ENCODE results near the gene STX8. TPM values are rescaled to one million over a fixed set of nuclear protein-coding genes. Genes with fewer than 3 reads are reported as not detected.

Gene STX8
- polyA plus RNA-seq, 1 experiment: 103 TPM

GRCh38 chr17:9242497-9242881, 333.1 kb downstream of the STX8 start:
- H3K4me3 ChIP-seq (ENCODE audit: low read depth, low read length): no peak overlapping the region
- ChIA-PET CTCF (no interaction called here), POLR2A (no interaction called here)
- no peaks in the 10 kb centered on the region for H3K27me3 ChIP-seq (ENCODE audit: control insufficient read depth, insufficient read depth, low read length)
- H3K9me3 ChIP-seq (ENCODE audit: control insufficient read depth, insufficient read depth, low read length): peaks cover 2% of the 10 kb centered on the region; the same call in 1 of the 2 replicates
- no peak for DNase-seq (ENCODE audit: low read depth, low spot score)
- TF ChIP-seq CTCF (IDR thresholded peaks at IDR 0.05; ENCODE audit: low read depth, low read length): no peak
- no peak overlapping the region for H3K27ac ChIP-seq (ENCODE audit: low read depth, low read length)

- Histone ChIP-seq H3K9me3 (ENCODE audit: control insufficient read depth, insufficient read depth, low read length) (peaks cover 4% of the 10 kb centered on the region; the same call in 1 of the 2 replicates), H3K27me3 (ENCODE audit: control insufficient read depth, insufficient read depth, low read length) (no peaks in the 10 kb centered on the region), H3K4me3 (ENCODE audit: low read depth, low read length) (no peak overlapping the region), H3K27ac (ENCODE audit: low read depth, low read length) (no peak overlapping the region)
- ChIA-PET POLR2A (no interaction called here), CTCF (no interaction called here)
- no peak for DNase-seq (ENCODE audit: low read depth, low spot score)
- no peak for TF ChIP-seq CTCF (IDR thresholded peaks at IDR 0.05; ENCODE audit: low read depth, low read length)
Measured at GRCh38 chr17:9241774-9242496, 333.7 kb downstream of the STX8 start.

GRCh38 chr17:9241371-9241712, 334.3 kb downstream of the STX8 start:
- H3K4me3 ChIP-seq (ENCODE audit: low read depth, low read length): no peak overlapping the region
- CTCF ChIA-PET: no interaction called here
- no peak for DNase-seq (ENCODE audit: low read depth, low spot score)
- no peak for TF ChIP-seq CTCF (IDR thresholded peaks at IDR 0.05; ENCODE audit: low read depth, low read length)
- no peaks in the 10 kb centered on the region for H3K27me3 ChIP-seq (ENCODE audit: control insufficient read depth, insufficient read depth, low read length)
- POLR2A ChIA-PET: no interaction called here
- peaks cover 4% of the 10 kb centered on the region; the same call in 1 of the 2 replicates for H3K9me3 ChIP-seq (ENCODE audit: control insufficient read depth, insufficient read depth, low read length)
- peak overlapping the region; percentile 31 for H3K27ac ChIP-seq (ENCODE audit: low read depth, low read length)

- POLR2A ChIA-PET: no interaction called here
Measured at GRCh38 chr17:9240659-9241370, 334.8 kb downstream of the STX8 start.

More at GRCh38 chr17:9240659-9241370, 334.8 kb downstream of the STX8 start:
- H3K9me3 ChIP-seq (ENCODE audit: control insufficient read depth, insufficient read depth, low read length): peaks cover 4% of the 10 kb centered on the region; the same call in 1 of the 2 replicates
- peak overlapping the region; percentile 41 for H3K4me3 ChIP-seq (ENCODE audit: low read depth, low read length)
- no peak for TF ChIP-seq CTCF (IDR thresholded peaks at IDR 0.05; ENCODE audit: low read depth, low read length)
- peak overlapping the region; percentile 31 for H3K27ac ChIP-seq (ENCODE audit: low read depth, low read length)
- no peaks in the 10 kb centered on the region for H3K27me3 ChIP-seq (ENCODE audit: control insufficient read depth, insufficient read depth, low read length)
- DNase-seq (ENCODE audit: low read depth, low spot score): no peak
- CTCF ChIA-PET: interaction anchor here (0.6 to 1.1 kb wide), 3 partner anchors 10 to 290 kb away, joined by 3 to 4 read pairs (median 3); no protein-coding TSS in a partner anchor
